Measurements from ENCODE around the gene ZNF593. TPM values are rescaled to one million over a fixed set of nuclear protein-coding genes. Genes with fewer than 3 reads are reported as not detected.
A peak's percentile ranks its signal among the peaks of the same experiment; 100 is the strongest.

The ZNF593 gene
- total RNA-seq, 4 donors from 2014 or later, result 10.4 to 41.6 (median 22.5) TPM

DNA sequence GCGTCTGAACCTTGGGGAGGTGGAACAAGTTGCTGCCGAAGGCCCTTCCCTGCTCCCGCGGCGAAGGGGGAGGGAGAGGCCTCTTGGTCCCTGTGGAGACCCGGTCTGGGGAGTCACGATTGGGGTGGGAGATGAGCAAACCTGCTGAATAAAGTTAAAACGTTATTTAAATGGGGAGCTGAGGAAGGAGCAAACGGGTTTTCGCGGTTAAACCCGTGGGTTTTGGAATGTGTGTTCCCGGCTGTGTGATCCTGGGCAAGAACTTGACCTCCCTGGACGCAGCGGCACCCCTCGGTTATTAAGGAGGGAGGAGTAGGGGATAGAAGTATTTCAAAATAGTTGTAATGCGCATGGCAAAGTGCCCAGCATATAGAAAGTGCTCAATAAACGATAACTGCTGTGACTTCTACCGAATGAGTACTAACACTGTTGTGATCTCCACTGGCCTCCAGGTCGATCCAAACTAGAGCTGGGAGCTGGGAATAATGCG lies 7.4 kb upstream of the ZNF593 start:
- no peaks in the 10 kb centered on the region for H3K36me3 ChIP-seq
- WGBS, result 38% methylated on average over 21 of the region's 21 CpGs
- intact Hi-C loops (cut with DNase I), result loop anchor here (5.0 kb wide), 2 partner anchors 55 to 125 kb away; no protein-coding TSS in a partner anchor
- DNase-seq (ENCODE audit: extremely low spot score), result no peak
- H3K27ac ChIP-seq (replicated peaks in 1 of 4), result peak overlapping the region; percentile 47 to 71 (median 60)
- peak overlapping the region; percentile 54 to 66 (median 63) for H3K4me3 ChIP-seq
- peaks cover 29 to 55% (median 33%) of the 10 kb centered on the region in 4 donors for H3K4me1 ChIP-seq
- peaks cover 0 to 15% (median 2%) of the 10 kb centered on the region in 4 donors for H3K27me3 ChIP-seq
- TF ChIP-seq POLR2A (IDR thresholded peaks at IDR 0.05; ENCODE audit: low read depth) (no peak), POLR2AphosphoS5 (IDR thresholded peaks at IDR 0.05) (no peak)
- TF ChIP-seq, protein P1, sequence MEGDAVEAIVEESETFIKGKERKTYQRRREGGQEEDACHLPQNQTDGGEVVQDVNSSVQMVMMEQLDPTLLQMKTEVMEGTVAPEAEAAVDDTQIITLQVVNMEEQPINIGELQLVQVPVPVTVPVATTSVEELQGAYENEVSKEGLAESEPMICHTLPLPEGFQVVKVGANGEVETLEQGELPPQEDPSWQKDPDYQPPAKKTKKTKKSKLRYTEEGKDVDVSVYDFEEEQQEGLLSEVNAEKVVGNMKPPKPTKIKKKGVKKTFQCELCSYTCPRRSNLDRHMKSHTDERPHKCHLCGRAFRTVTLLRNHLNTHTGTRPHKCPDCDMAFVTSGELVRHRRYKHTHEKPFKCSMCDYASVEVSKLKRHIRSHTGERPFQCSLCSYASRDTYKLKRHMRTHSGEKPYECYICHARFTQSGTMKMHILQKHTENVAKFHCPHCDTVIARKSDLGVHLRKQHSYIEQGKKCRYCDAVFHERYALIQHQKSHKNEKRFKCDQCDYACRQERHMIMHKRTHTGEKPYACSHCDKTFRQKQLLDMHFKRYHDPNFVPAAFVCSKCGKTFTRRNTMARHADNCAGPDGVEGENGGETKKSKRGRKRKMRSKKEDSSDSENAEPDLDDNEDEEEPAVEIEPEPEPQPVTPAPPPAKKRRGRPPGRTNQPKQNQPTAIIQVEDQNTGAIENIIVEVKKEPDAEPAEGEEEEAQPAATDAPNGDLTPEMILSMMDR (IDR thresholded peaks at IDR 0.05), result no peak
- no peaks in the 10 kb centered on the region for H3K9me3 ChIP-seq

DNA sequence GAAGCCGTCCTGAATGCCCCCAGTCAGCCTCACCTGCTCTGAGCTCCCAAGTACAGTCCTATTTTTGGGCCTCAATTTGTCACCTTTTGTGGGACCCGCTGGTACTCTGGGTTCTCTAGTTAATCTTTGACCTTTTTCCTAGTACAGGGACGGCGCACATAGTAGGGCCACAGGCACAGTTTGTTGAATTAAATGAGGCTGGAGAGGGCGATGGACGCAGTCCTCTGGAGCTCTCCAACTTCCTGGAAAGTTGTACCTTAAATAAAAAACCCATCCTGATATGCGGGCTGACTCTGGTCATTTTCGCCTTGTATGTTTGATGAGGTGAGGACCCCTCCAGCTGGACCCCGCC lies 6.0 kb upstream of the ZNF593 start:
- peaks cover 29 to 41% (median 33%) of the 10 kb centered on the region in 4 donors for H3K4me1 ChIP-seq
- H3K36me3 ChIP-seq, result no peaks in the 10 kb centered on the region
- H3K4me3 ChIP-seq, result peak overlapping the region; percentile 54 to 62 (median 57)
- H3K27me3 ChIP-seq, result peaks cover 0 to 4% (median 1%) of the 10 kb centered on the region in 4 donors
- TF ChIP-seq, protein P1 (IDR thresholded peaks at IDR 0.05), result no peak
- no peak for TF ChIP-seq EP300 (IDR thresholded peaks at IDR 0.05)
- TF ChIP-seq POLR2A (IDR thresholded peaks at IDR 0.05; ENCODE audit: low read depth), result no peak
- no peak for TF ChIP-seq POLR2AphosphoS5 (IDR thresholded peaks at IDR 0.05)
- no peak for DNase-seq (ENCODE audit: extremely low spot score)
- intact Hi-C loops (cut with DNase I), result loop anchor here (5.0 kb wide), 2 partner anchors 56 to 126 kb away; no protein-coding TSS in a partner anchor
- peak overlapping the region; percentile 72 to 75 (median 75) for H3K27ac ChIP-seq (replicated peaks in 1 of 4)
- no peaks in the 10 kb centered on the region for H3K9me3 ChIP-seq
- WGBS, result 65% methylated on average over 8 of the region's 9 CpGs

DNA sequence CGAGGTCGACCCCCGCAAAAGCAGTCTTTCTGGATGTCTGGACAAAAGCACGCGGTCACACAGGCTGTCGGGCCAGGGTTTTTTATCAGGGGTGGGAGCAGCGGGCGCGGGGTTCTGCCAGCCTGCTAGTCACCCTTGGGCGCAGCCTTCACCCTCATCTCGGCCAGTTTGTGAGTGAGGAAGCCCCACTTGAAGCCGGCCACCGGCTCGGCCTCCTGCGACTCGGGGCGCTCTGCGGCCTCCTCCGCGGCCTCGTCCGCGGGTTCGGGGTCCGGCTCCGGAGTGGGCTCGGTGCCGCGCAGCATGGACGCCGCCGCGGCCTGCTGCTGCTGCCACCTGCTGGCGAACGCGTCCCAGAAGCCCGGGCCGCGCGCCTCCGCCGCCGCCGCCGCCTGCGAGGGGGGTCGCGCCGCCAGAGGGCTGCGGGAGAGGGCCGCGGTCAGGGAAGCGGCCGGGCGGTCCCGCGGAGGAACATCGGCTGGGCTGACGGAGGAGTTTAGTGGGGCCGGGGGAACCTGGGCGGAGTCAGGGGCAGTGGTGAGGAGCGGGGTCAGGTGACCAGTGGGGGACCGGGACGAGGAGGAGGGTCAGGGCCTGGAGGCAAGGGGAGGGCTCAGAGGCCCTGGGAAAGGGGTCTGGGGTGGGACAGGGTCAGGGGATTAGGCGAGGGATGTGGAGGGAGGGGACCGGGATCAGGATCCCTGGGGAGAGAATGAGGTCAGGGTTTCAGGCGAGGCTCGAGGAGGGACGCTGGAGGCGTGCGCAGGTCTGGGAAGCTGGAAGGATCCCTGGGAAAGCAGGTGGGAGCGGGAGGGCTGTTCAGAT lies 5.5 kb upstream of the ZNF593 start:
- TF ChIP-seq POLR2A (IDR thresholded peaks at IDR 0.05; ENCODE audit: low read depth), result no peak
- no peak for TF ChIP-seq EP300 (IDR thresholded peaks at IDR 0.05)
- TF ChIP-seq POLR2AphosphoS5 (IDR thresholded peaks at IDR 0.05), result no peak
- TF ChIP-seq, protein P1 (IDR thresholded peaks at IDR 0.05), result peak; percentile 65 to 89 (median 81)
- no peaks in the 10 kb centered on the region for H3K36me3 ChIP-seq
- peak overlapping the region; percentile 72 to 75 (median 75) for H3K27ac ChIP-seq (replicated peaks in 1 of 4)
- H3K27me3 ChIP-seq, result peaks cover 0 to 4% (median 0%) of the 10 kb centered on the region in 4 donors
- peaks cover 32 to 40% (median 36%) of the 10 kb centered on the region in 4 donors for H3K4me1 ChIP-seq
- intact Hi-C loops (cut with DNase I), result loop anchor here (5.0 kb wide), 2 partner anchors 57 to 127 kb away; no protein-coding TSS in a partner anchor
- WGBS, result 35% methylated on average over 19 of the region's 72 CpGs
- no peaks in the 10 kb centered on the region for H3K9me3 ChIP-seq
- DNase-seq (ENCODE audit: extremely low spot score), result no peak
- peak overlapping the region; percentile 54 to 62 (median 57) for H3K4me3 ChIP-seq

DNA sequence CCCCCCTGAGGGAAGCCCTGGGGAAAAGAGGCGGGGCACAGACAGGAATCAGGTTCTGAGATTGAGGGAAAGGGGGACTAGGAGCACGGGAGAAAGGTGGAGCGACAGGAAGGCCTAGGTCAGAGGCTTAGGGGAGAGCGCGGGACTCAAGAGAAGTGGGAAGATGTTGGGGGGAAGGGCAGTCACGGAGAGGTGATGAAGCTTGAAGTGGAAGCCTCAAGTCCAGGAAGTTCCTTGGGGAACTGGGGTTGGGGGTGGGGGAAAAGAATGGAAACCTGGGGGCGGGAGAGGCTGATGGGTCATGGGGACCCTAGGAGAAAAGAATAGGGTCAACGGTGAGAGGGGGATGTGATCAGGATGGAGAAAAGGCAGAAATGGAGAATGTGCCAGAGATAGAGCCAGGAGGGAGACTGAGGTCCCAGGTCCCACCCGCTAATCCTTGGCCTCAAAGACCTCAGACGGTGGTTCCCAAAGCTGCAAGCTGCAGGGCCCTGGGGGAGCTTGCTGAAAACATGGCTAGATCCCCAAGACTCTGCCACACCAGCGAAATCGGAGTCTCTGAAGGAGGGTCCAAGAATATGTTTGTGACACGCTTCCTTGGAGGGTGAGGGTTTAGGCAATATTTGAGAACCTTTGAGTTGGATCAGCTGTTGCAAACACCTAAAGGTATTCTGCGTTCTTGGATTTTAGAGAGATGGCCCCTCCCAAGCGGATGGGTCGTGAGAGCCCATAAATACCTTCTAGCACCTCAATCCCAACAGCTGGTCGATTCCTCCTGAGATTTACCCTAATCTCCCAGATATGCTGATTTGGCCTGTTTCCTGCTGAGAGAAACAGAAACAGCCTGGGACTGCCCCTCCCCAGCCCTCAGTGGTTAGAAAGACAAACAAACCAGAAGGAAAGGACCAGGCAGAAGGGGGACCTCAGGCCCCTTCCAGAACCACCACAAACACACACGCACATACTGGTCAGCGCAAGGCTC lies 4.6 kb upstream of the ZNF593 start:
- H3K9me3 ChIP-seq, result no peaks in the 10 kb centered on the region
- 73% methylated on average over 19 of the region's 19 CpGs for WGBS
- no peaks in the 10 kb centered on the region for H3K36me3 ChIP-seq
- peaks cover 0 to 4% (median 0%) of the 10 kb centered on the region in 4 donors for H3K27me3 ChIP-seq
- intact Hi-C loops (cut with DNase I), result loop anchor here (5.0 kb wide), 2 partner anchors 58 to 128 kb away; no protein-coding TSS in a partner anchor
- H3K4me1 ChIP-seq, result peaks cover 37 to 45% (median 38%) of the 10 kb centered on the region in 4 donors
- H3K4me3 ChIP-seq, result peak overlapping the region in 2 of 4 donors; percentile 54 to 60
- H3K27ac ChIP-seq (replicated peaks in 1 of 4), result peak overlapping the region; percentile 72 to 75 (median 75)
- no peak for DNase-seq (ENCODE audit: extremely low spot score)
- TF ChIP-seq POLR2A (IDR thresholded peaks at IDR 0.05; ENCODE audit: low read depth) (no peak), POLR2AphosphoS5 (IDR thresholded peaks at IDR 0.05) (no peak), EP300 (IDR thresholded peaks at IDR 0.05) (no peak)
- TF ChIP-seq, protein P1 (IDR thresholded peaks at IDR 0.05), result no peak
